Natural killer cell treated with Interleukin-12 subunit alpha and Interleukin-12 subunit beta and Interleukin-15 and Interleukin-18, amount 100 ng/mL, for 72 hours (primary cell): ENCODE results near the gene CHRNG. TPM values are rescaled to one million over a fixed set of nuclear protein-coding genes. Genes with fewer than 3 reads are reported as not detected.
A peak's percentile ranks its signal among the peaks of the same experiment; 100 is the strongest.
"Not testable (repeated sequence)": the region's sequence is repeated elsewhere in the genome, so short reads cannot be mapped to it uniquely, and the experiment has no call there.

ENCODE experiments used
- ATAC-seq, 2 donors: fragments of 150-1000 bp; cut with Tn5 transposase in 1 of 2; sonication (Bioruptor Pico), chemical (Tn5 transposase) in 1 of 2; 2 replicates each; pipeline ENCODE4 v1.10.0; 2021
- DNase-seq: peaks from one replicate; pipeline ENCODE4 v3.0.0; 2022; ENCODE audit warnings: low spot score
- H3K27ac Mint-ChIP-seq, 2 donors: 1 replicate in 1 of 2; 2 replicates in 1 of 2; pipeline ENCODE4 v1.8.0; 2022; ENCODE audit warnings: mixed read lengths in 2 of 2, mild to moderate bottlenecking in 1 of 2, moderate library complexity in 1 of 2
- H3K27me3 Mint-ChIP-seq, 2 donors: 1 replicate in 1 of 2; 2 replicates in 1 of 2; pipeline ENCODE4 v1.8.0; 2022; ENCODE audit warnings: mixed read lengths in 2 of 2
- H3K36me3 Mint-ChIP-seq: one replicate; pipeline ENCODE4 v1.8.0; 2022; ENCODE audit warnings: mixed read lengths
- H3K4me1 Mint-ChIP-seq, 2 donors: 1 replicate in 1 of 2; 2 replicates in 1 of 2; pipeline ENCODE4 v1.8.0; 2022; ENCODE audit warnings: low read depth in 2 of 2, mixed read lengths in 2 of 2, mild to moderate bottlenecking in 1 of 2
- H3K4me3 Mint-ChIP-seq: one replicate; pipeline ENCODE4 v1.8.0; 2022; ENCODE audit warnings: mixed read lengths
- H3K9me3 Mint-ChIP-seq: 2 replicates; pipeline ENCODE4 v1.8.0; 2022; ENCODE audit warnings: mixed read lengths
- total RNA-seq, 2 donors: library from RNA; stranded (reverse); gene quantifications; one replicate each; pipeline ENCODE4 v1.2.3, GENCODE V29; 2022

Gene CHRNG
- total RNA-seq, 2 donors from 2014 or later, result not detected

DNA sequence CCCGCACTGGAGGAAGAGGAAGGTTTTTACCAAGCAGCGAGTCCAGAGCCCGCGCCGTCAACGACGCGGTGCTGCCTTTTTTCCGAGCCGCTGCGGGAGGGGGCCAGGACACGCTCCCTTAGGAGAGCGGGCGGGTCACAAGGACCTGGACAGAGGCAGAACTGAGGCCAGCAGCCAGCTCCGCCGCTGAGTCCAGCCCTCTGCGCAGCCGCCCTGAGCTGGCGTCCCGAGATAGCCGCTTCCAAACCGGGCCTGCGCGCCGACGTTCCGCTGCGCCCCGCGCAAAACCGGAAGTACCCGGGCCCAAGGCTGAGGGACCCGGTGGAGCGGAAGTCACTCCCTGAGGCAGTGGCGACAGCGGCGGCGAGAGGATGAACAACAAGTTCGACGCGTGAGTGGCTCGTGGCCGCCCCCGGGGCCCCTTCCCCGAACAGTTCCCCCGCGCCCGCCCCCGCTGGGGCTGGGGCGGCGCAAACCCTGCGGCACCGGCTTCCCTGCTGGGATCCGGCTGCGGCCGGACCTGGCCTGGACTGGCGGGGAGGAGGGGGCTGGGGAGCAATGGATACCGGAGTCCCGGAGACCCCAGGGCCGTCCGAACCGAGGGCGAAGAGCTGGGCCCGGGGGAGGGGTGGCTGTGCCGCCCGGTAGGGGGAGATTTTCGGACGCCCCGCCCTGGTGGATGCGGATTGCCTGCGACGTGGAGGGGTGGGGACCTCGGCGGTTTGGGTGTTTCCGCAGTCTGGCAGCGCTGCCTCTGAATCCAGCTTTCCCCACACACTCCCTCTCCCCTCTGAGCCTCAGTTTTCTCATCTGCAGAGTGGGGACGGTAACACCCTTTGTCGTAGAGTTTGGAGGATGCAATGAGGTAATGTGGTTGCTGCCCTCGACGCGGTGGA lies 11.1 kb downstream of the CHRNG start, which contains the start of the genes EIF4E2 and TIGD1:
Gene EIF4E2 (plus strand): TSS at position 336 of the 896 bp plus-strand sequence. CDS start 36 bp downstream, at position 372.
Gene TIGD1 (minus strand): TSS at position 204 of the 896 bp plus-strand sequence. CDS start 675 bp downstream, outside the sequence.
- DNase-seq (peak; percentile 94), ATAC-seq (peak; percentile 97 to 98)
- Mint-ChIP-seq H3K4me3 (peak within 1 kb of the TSS; percentile 95), H3K27me3 (no peaks in the 10 kb centered on the region), H3K9me3 (no peaks in the 10 kb centered on the region), H3K4me1 (peaks cover 55 to 61% of the 10 kb centered on the region in 2 donors), H3K36me3 (peaks cover 20% of the 10 kb centered on the region), H3K27ac (peak within 1 kb of the TSS; percentile 95 to 96)

DNA sequence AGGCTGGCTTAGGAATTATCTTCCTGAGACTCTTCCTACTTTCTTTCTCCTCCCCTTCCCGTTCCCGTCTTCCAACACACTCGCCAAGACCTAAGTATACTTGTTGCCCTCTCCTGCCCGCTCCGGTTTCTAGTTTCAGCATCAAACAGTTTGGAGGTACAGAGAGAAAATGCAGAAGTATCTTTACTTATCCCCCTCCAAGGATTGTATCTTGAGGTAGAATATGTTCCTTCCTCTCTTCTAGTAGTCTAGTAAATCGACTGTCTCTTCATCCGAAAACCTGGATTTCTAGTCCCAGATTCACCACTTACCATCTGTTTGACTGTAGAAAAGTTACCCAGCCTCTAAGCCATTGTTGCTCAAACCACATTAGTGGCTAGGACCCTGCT lies 11.8 kb downstream of the CHRNG start:
- ATAC-seq (no peak), DNase-seq (no peak)
- peaks cover 21% of the 10 kb centered on the region for H3K36me3 Mint-ChIP-seq
- H3K27ac Mint-ChIP-seq, result peak overlapping the region; percentile 87 to 96
- H3K9me3 Mint-ChIP-seq, result no peaks in the 10 kb centered on the region
- peak overlapping the region; percentile 95 for H3K4me3 Mint-ChIP-seq
- H3K4me1 Mint-ChIP-seq, result peaks cover 59 to 68% of the 10 kb centered on the region in 2 donors
- H3K27me3 Mint-ChIP-seq, result no peaks in the 10 kb centered on the region

DNA sequence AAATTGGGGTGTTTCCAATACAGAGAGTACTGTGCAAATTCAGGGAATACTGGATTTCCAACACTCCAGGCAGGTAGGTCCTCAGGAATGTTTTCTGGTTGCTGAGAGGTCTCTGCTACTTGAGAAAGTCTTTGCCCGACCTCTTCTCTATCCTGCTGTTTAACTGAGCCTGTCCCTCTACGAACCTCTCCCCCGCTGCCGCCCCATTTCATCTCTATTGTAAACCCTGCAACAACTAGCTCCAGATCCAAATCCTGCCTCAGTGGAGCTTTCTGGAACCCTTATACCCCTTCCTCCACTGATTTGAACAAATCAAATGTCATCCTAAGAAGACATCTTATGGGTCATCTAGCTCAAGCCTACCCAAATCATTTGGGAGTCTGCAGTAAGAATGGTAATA lies 12.3 kb downstream of the CHRNG start:
- DNase-seq (no peak), ATAC-seq (no peak)
- H3K36me3 Mint-ChIP-seq, result peaks cover 26% of the 10 kb centered on the region
- H3K27ac Mint-ChIP-seq, result peak overlapping the region; percentile 87 to 96
- no peaks in the 10 kb centered on the region for H3K27me3 Mint-ChIP-seq
- H3K4me1 Mint-ChIP-seq, result peaks cover 59 to 73% of the 10 kb centered on the region in 2 donors
- peak overlapping the region; percentile 95 for H3K4me3 Mint-ChIP-seq
- no peaks in the 10 kb centered on the region for H3K9me3 Mint-ChIP-seq

- no peak overlapping the region for H3K4me3 Mint-ChIP-seq
- H3K36me3 Mint-ChIP-seq, result peaks cover 35% of the 10 kb centered on the region
- DNase-seq (no peak), ATAC-seq (no peak)
- H3K27me3 Mint-ChIP-seq, result no peaks in the 10 kb centered on the region
- H3K27ac Mint-ChIP-seq, result no peak overlapping the region
- peaks cover 38 to 49% of the 10 kb centered on the region in 2 donors for H3K4me1 Mint-ChIP-seq
- no peaks in the 10 kb centered on the region for H3K9me3 Mint-ChIP-seq
Observed at GRCh38 chr2:232556426-232556825, 16.9 kb downstream of the CHRNG start.

- no peaks in the 10 kb centered on the region for H3K27me3 Mint-ChIP-seq
- no peak for ATAC-seq
- no peaks in the 10 kb centered on the region for H3K4me1 Mint-ChIP-seq
- no peaks in the 10 kb centered on the region for H3K9me3 Mint-ChIP-seq
- DNase-seq, result no peak
- no peak overlapping the region for H3K4me3 Mint-ChIP-seq
- peaks cover 23% of the 10 kb centered on the region for H3K36me3 Mint-ChIP-seq
- H3K27ac Mint-ChIP-seq, result peak overlapping the region in 1 of 2 donors; percentile 48
Observed at GRCh38 chr2:232562515-232563151, 23.1 kb downstream of the CHRNG start.

GRCh38 chr2:232563580-232563979 lies 24.1 kb downstream of the CHRNG start:
- no peaks in the 10 kb centered on the region for H3K9me3 Mint-ChIP-seq
- H3K27ac Mint-ChIP-seq, result peak overlapping the region in 1 of 2 donors; percentile 48
- no peak overlapping the region for H3K4me3 Mint-ChIP-seq
- ATAC-seq (no peak), DNase-seq (no peak)
- H3K4me1 Mint-ChIP-seq, result peaks cover 0 to 1% of the 10 kb centered on the region in 2 donors
- H3K36me3 Mint-ChIP-seq, result peaks cover 23% of the 10 kb centered on the region
- no peaks in the 10 kb centered on the region for H3K27me3 Mint-ChIP-seq

GRCh38 chr2:232567721-232568120 lies 28.2 kb downstream of the CHRNG start:
- Mint-ChIP-seq H3K4me1 (peaks cover 0 to 8% of the 10 kb centered on the region in 2 donors), H3K27ac (no peak overlapping the region), H3K27me3 (no peaks in the 10 kb centered on the region), H3K4me3 (no peak overlapping the region), H3K9me3 (no peaks in the 10 kb centered on the region), H3K36me3 (peaks cover 25% of the 10 kb centered on the region)
- no peak for ATAC-seq
- DNase-seq, result no peak

DNA sequence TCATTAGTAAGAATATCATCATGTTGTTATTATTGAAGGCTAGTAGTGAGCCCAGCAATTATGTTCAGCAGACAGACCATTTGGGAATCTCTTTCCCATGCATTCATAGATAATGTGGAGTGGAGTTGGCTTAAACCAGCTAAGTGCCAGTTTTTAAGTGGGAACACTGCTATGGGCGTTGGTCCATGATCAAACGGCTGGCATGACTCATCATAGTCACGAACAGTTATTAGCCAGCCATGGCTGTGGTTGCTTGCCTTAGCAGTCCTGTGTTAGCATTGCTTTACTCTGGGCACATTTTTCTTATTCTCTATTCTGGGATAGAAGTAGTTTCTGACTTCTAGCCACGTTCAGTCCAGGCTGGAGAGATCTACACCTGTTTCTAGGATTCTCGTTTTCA lies 28.7 kb downstream of the CHRNG start:
- Mint-ChIP-seq H3K4me1 (peaks cover 0 to 8% of the 10 kb centered on the region in 2 donors), H3K27ac (no peak overlapping the region), H3K36me3 (peaks cover 25% of the 10 kb centered on the region), H3K27me3 (no peaks in the 10 kb centered on the region), H3K9me3 (no peaks in the 10 kb centered on the region), H3K4me3 (no peak overlapping the region)
- ATAC-seq (no peak), DNase-seq (no peak)

DNA sequence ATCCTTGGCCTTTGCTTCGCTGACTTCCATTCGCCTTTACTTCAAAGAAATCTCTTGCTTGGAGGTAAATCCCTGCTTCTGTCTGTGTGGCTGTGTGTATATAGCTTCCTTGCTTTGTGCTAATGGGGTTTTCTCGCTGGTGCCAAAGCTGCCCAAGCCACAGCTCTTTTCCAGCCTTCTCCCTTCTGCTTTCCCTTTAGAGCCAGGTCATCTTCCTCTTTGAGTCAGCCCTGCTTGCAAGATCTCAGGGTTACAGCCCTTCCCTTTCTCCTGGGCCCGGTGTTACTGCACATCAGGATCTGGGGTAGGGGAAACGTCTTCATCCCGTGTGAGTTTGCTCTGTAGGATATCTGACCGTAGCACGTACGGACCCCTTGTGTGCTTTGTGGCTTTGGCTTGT lies 30.0 kb downstream of the CHRNG start:
- H3K27me3 Mint-ChIP-seq, result no peaks in the 10 kb centered on the region
- no peaks in the 10 kb centered on the region for H3K9me3 Mint-ChIP-seq
- peaks cover 29% of the 10 kb centered on the region for H3K36me3 Mint-ChIP-seq
- no peak overlapping the region for H3K27ac Mint-ChIP-seq
- ATAC-seq (no peak), DNase-seq (no peak)
- H3K4me3 Mint-ChIP-seq, result no peak overlapping the region
- H3K4me1 Mint-ChIP-seq, result peaks cover 0 to 8% of the 10 kb centered on the region in 2 donors

DNA sequence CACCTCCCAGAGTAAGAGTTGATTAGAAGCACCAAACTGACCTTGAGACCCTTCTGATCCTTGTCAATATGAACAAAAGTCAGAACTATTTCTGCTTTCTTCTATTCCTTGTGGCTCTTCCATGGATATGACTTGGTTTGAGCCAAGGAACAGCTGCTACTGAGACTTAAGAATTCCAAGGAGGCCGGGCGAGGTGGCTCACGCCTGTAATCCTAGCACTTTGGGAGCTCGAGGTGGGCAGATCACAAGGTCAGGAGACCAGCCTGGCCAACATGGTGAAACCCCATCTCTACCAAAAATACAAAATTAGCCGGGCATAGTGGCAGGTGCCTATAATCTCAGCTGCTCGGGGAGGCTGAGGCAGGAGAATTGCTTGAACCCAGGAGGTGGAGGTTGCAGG lies 31.0 kb downstream of the CHRNG start:
- H3K27ac Mint-ChIP-seq, H3K4me3 Mint-ChIP-seq, H3K9me3 Mint-ChIP-seq, H3K27me3 Mint-ChIP-seq, DNase-seq, ATAC-seq, H3K4me1 Mint-ChIP-seq: not testable (repeated sequence)
- H3K36me3 Mint-ChIP-seq, result peaks cover 25% of the 10 kb centered on the region

DNA sequence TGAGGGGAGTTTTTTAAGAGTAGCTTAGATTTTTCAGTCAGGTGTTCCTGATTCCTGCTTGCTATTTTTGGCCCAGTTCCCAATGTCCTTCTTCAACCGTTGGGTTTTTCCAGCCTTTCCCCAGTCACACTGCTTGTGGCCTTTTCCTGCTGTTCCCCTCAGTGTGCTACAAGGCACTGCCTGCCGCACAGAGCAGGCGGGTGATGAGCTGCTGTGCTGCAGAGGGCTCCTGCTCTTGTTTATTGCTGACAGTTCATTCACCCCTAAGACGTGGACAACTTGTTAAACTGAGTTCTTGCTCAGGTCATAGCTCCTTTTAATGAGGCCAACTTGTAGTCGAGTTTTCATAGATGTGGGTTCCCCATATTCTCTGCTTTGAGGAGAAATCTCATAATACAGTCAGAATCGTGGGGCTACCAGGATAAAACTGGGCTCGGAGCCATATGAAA lies 31.6 kb downstream of the CHRNG start:
- peaks cover 25% of the 10 kb centered on the region for H3K36me3 Mint-ChIP-seq

GRCh38 chr2:232573042-232573441 lies 33.5 kb downstream of the CHRNG start:
- peaks cover 22% of the 10 kb centered on the region for H3K36me3 Mint-ChIP-seq
- H3K27ac Mint-ChIP-seq, result no peak overlapping the region
- no peak for ATAC-seq
- no peak overlapping the region for H3K4me3 Mint-ChIP-seq
- no peaks in the 10 kb centered on the region for H3K9me3 Mint-ChIP-seq
- no peaks in the 10 kb centered on the region for H3K27me3 Mint-ChIP-seq
- no peak for DNase-seq
- H3K4me1 Mint-ChIP-seq, result peaks cover 0 to 8% of the 10 kb centered on the region in 2 donors

More for the DNA sequence above, 31.6 kb downstream of the CHRNG start:
- H3K27me3 Mint-ChIP-seq, result no peaks in the 10 kb centered on the region
- H3K9me3 Mint-ChIP-seq, result no peaks in the 10 kb centered on the region
- H3K4me3 Mint-ChIP-seq, result no peak overlapping the region
- DNase-seq (no peak), ATAC-seq (no peak)
- H3K4me1 Mint-ChIP-seq, result peaks cover 0 to 8% of the 10 kb centered on the region in 2 donors
- no peak overlapping the region for H3K27ac Mint-ChIP-seq

DNA sequence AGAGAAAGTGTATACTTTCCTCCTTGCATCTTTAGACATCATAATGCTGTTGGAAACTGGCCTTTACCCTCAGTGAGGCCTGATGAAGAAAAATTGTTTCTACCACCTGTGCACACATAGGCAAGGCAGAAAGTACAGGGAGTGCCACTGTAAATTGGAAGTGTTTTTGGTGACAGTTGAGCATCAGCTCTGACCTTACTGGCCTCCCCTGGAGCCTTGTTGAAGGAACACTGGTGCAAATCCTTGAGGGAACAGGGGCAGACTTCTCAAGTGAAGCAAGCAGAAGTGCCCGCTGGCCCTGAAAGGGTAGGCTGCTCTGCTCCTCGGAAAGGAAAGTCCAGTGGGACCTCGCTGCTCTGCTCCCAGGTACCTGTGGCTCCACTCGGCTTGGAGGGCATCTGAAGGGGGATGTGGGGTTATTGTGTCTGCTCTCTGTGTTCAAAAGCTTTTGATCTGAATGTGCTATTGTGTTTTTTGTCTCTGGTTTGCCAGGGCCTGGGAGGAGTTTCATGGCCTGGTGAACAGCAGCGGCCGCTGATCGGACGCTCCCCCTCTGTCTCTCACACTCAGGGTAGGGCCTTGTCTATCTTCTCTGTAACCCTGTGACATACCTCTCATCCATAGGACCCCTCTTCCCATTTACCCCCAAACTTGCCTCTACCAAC lies 34.4 kb downstream of the CHRNG start:
- peaks cover 0 to 4% of the 10 kb centered on the region in 2 donors for H3K4me1 Mint-ChIP-seq
- no peak for ATAC-seq
- peaks cover 14% of the 10 kb centered on the region for H3K36me3 Mint-ChIP-seq
- no peak overlapping the region for H3K27ac Mint-ChIP-seq
- no peaks in the 10 kb centered on the region for H3K9me3 Mint-ChIP-seq
- H3K27me3 Mint-ChIP-seq, result no peaks in the 10 kb centered on the region
- no peak for DNase-seq
- no peak overlapping the region for H3K4me3 Mint-ChIP-seq
